H1 (cell line): ENCODE results near the gene NKD2. TPM values are rescaled to one million over a fixed set of nuclear protein-coding genes. Genes with fewer than 3 reads are reported as not detected.
A peak's percentile ranks its signal among the peaks of the same experiment; 100 is the strongest.

ENCODE experiments used
- CTCF ChIA-PET: fragments of 300-600 bp; sonication (Branson Sonifier 250); formaldehyde crosslinking; loops from one replicate; lab custom pipeline; 2021; ENCODE audit not compliant: partially characterized antibody; lab: Charles Lee
- POLR2A ChIA-PET: fragments of 300-600 bp; sonication (Branson Sonifier 250); formaldehyde crosslinking; loops from one replicate; lab custom pipeline; 2021; ENCODE audit warnings: inconsistent platforms; ENCODE audit not compliant: partially characterized antibody; lab: Charles Lee
- DNase-seq, 2 experiments: peaks; one replicate each; pipeline versions ENCODE4 v3.0.0 to v3.0.0-alpha.2; 2010 to 2022; ENCODE audit warnings: low spot score in 2 of 2, low read depth in 1 of 2, mixed read lengths in 1 of 2
- FAIRE-seq: peaks from 2 replicates; lab custom pipeline; 2011; peaks lifted over from hg19 to GRCh38; lab: Jason Lieb, UNC
- H2AFZ ChIP-seq: 2 replicates; pipeline ENCODE4 v1.8.1; 2012; ENCODE audit warnings: low read length, inconsistent platforms
- H2AK5ac ChIP-seq: 2 replicates; pipeline ENCODE4 v1.6.1; 2013; ENCODE audit warnings: low read depth, low read length
- H2BK120ac ChIP-seq: replicated peaks from 2 replicates; pipeline ENCODE3; 2013; ENCODE audit warnings: low read depth, low read length, inconsistent platforms
- H2BK12ac ChIP-seq: 2 replicates; pipeline ENCODE4 v1.6.1; 2013; ENCODE audit warnings: low read depth, low read length
- H2BK15ac ChIP-seq: 2 replicates; pipeline ENCODE4 v1.6.1; 2013; ENCODE audit warnings: low read length
- H2BK20ac ChIP-seq: 2 replicates; pipeline ENCODE4 v1.6.1; 2013; ENCODE audit warnings: low read length
- H2BK5ac ChIP-seq: 2 replicates; pipeline ENCODE4 v1.6.1; 2013; ENCODE audit warnings: low read depth, low read length
- H3K14ac ChIP-seq: 2 replicates; pipeline ENCODE4 v1.6.1; 2013; ENCODE audit warnings: inconsistent platforms; ENCODE audit not compliant: insufficient read length
- H3K18ac ChIP-seq: 2 replicates; pipeline ENCODE4 v1.6.1; 2013; ENCODE audit warnings: low read length; ENCODE audit errors: extremely low read depth
- H3K23ac ChIP-seq: 2 replicates; pipeline ENCODE4 v1.6.1; 2013; ENCODE audit warnings: inconsistent platforms; ENCODE audit not compliant: insufficient read length
- H3K23me2 ChIP-seq: 2 replicates; pipeline ENCODE4 v1.6.1; 2013; ENCODE audit warnings: low read depth, low read length
- H3K27ac ChIP-seq: 2 replicates; pipeline ENCODE4 v1.6.1; 2011; ENCODE audit warnings: low read depth, low read length, inconsistent platforms
- H3K27me3 ChIP-seq, 4 experiments: replicated peaks in 1 of 4; 1 replicate in 1 of 4; 2 replicates in 3 of 4; pipeline versions ENCODE4 v1.6.1 to v1.8.1; 2011 to 2013; ENCODE audit warnings: low read length in 3 of 4, mild to moderate bottlenecking in 3 of 4, inconsistent platforms in 2 of 4, mixed read lengths in 2 of 4, moderate library complexity in 1 of 4; ENCODE audit not compliant: control insufficient read depth in 3 of 4, insufficient read depth in 3 of 4; ENCODE audit errors: extremely low read depth in 1 of 4
- H3K36me3 ChIP-seq, 4 experiments: 2 replicates each; pipeline versions ENCODE4 v1.6.1 to v1.8.1; 2011 to 2013; ENCODE audit warnings: mild to moderate bottlenecking in 4 of 4, low read length in 3 of 4, moderate library complexity in 2 of 4, control low read depth in 1 of 4, inconsistent platforms in 1 of 4; ENCODE audit not compliant: insufficient read depth in 4 of 4, control insufficient read depth in 2 of 4
- H3K4ac ChIP-seq: replicated peaks from 2 replicates; pipeline ENCODE3; 2013; ENCODE audit warnings: low read length, low read depth, mixed read lengths, inconsistent platforms; ENCODE audit not compliant: insufficient read length
- H3K4me1 ChIP-seq, 4 experiments: replicated peaks in 1 of 4; 1 replicate in 1 of 4; 2 replicates in 3 of 4; pipeline versions ENCODE4 v1.6.1 to v1.8.1; 2011 to 2013; ENCODE audit warnings: low read length in 3 of 4, inconsistent platforms in 2 of 4, mixed read lengths in 1 of 4; ENCODE audit not compliant: insufficient read depth in 4 of 4, control insufficient read depth in 3 of 4
- H3K4me2 ChIP-seq, 2 experiments: 2 replicates each; pipeline versions ENCODE4 v1.6.1 to v1.8.1; 2011 to 2013; ENCODE audit warnings: low read depth in 2 of 2, low read length in 2 of 2, control low read depth in 1 of 2, inconsistent platforms in 1 of 2, mild to moderate bottlenecking in 1 of 2; ENCODE audit not compliant: insufficient read depth in 1 of 2
- H3K4me3 ChIP-seq, 4 experiments: fragments of 200-600, 300-600 bp in 1 of 4; sonication (generic), shearing (Covaris generic), sonication (Bioruptor Twin) in 1 of 4; 2 replicates each; pipeline versions ENCODE4 v1.5.1 to v1.8.1; 2011 to 2016; ENCODE audit warnings: low read length in 4 of 4, low read depth in 3 of 4, control low read depth in 2 of 4, inconsistent platforms in 2 of 4, mild to moderate bottlenecking in 2 of 4, mixed read lengths in 1 of 4, moderate library complexity in 1 of 4; ENCODE audit not compliant: insufficient read depth in 2 of 4; ENCODE audit errors: extremely low read depth in 1 of 4
- H3K56ac ChIP-seq: replicated peaks from 2 replicates; pipeline ENCODE3; 2013; ENCODE audit warnings: low read depth, mild to moderate bottlenecking, mixed read lengths, low read length, inconsistent platforms; ENCODE audit not compliant: insufficient read length
- H3K79me1 ChIP-seq: 2 replicates; pipeline ENCODE4 v1.6.1; 2013; ENCODE audit warnings: low read depth, low read length, control low read depth
- H3K79me2 ChIP-seq, 2 experiments: 2 replicates each; pipeline versions ENCODE4 v1.6.1 to v1.8.1; 2012 to 2013; ENCODE audit warnings: low read length in 2 of 2, mild to moderate bottlenecking in 2 of 2, inconsistent platforms in 1 of 2; ENCODE audit not compliant: insufficient read depth in 2 of 2, control insufficient read depth in 1 of 2
- H3K9ac ChIP-seq, 4 experiments: replicated peaks in 1 of 4; 1 replicate in 1 of 4; 2 replicates in 3 of 4; pipeline versions ENCODE4 v1.6.1 to v1.8.1; 2011 to 2013; ENCODE audit warnings: low read depth in 3 of 4, low read length in 3 of 4, control low read depth in 2 of 4, mild to moderate bottlenecking in 2 of 4, moderate library complexity in 2 of 4, inconsistent platforms in 1 of 4; ENCODE audit errors: extremely low read depth in 1 of 4
- H3K9me3 ChIP-seq, 2 experiments: 2 replicates each; pipeline versions ENCODE4 v1.6.1 to v1.8.1; 2012 to 2013; ENCODE audit warnings: mild to moderate bottlenecking in 2 of 2, moderate library complexity in 2 of 2, control low read depth in 1 of 2, inconsistent platforms in 1 of 2, low read depth in 1 of 2, low read length in 1 of 2, mixed read lengths in 1 of 2; ENCODE audit not compliant: insufficient read depth in 2 of 2
- H4K20me1 ChIP-seq, 2 experiments: replicated peaks in 1 of 2; 2 replicates each; pipeline versions ENCODE3 to v1.8.1; 2011 to 2013; ENCODE audit warnings: inconsistent platforms in 2 of 2, low read length in 2 of 2, mild to moderate bottlenecking in 1 of 2; ENCODE audit not compliant: insufficient read depth in 2 of 2, control insufficient read depth in 1 of 2
- H4K5ac ChIP-seq: 2 replicates; pipeline ENCODE4 v1.6.1; 2013; ENCODE audit warnings: low read length, low read depth, mixed read lengths, inconsistent platforms; ENCODE audit not compliant: insufficient read length
- H4K8ac ChIP-seq: 2 replicates; pipeline ENCODE4 v1.8.0; 2013; ENCODE audit warnings: mild to moderate bottlenecking, moderate library complexity, low read length, inconsistent platforms; ENCODE audit not compliant: insufficient read depth; ENCODE audit errors: extremely low read depth
- H4K91ac ChIP-seq: replicated peaks from 2 replicates; pipeline ENCODE3; 2013; ENCODE audit warnings: low read length, mixed read lengths, inconsistent platforms; ENCODE audit not compliant: insufficient read length
- FOSL1 ChIP-seq: IDR thresholded peaks from 2 replicates; pipeline ENCODE4 v1.6.1; 2011; ENCODE audit warnings: mild to moderate bottlenecking, low read depth, low read length, moderate library complexity; ENCODE audit not compliant: insufficient read depth
- KDM4A ChIP-seq: IDR thresholded peaks from one replicate; pipeline ENCODE4 v1.7.1; 2012; ENCODE audit warnings: low read depth, mild to moderate bottlenecking, moderate library complexity, low read length, inconsistent platforms; ENCODE audit not compliant: severe bottlenecking
- WGBS, 2 experiments: shearing (Covaris generic) in 1 of 2; methylation state at CpG; one replicate each; pipeline versions ENCODE4 v1.1.6 to v1.1.7; 2013 to 2015; ENCODE audit warnings: low lambda C conversion rate in 2 of 2, mixed read lengths in 2 of 2, inconsistent platforms in 1 of 2, low coverage in 1 of 2, missing lambda C conversion rate in 1 of 2; ENCODE audit not compliant: insufficient replicate concordance in 2 of 2, insufficient coverage in 1 of 2, insufficient read length in 1 of 2; ENCODE audit errors: extremely low coverage in 1 of 2, missing lambda C conversion rate in 1 of 2; 5-methylcytosine and 5-hydroxymethylcytosine counted together
- polyA plus RNA-seq, 7 experiments: library from polyadenylated mRNA; depleted of rRNA in 3 of 7; stranded (reverse) in 5 of 7; unstranded in 2 of 7; fragments of >200 nt in 5 of 7; fragments of 200-250 nt in 2 of 7; gene quantifications; 1 replicate in 5 of 7; 2 replicates in 1 of 7; 4 replicates in 1 of 7; pipeline versions ENCODE4 v1.2.1 to v1.2.3, GENCODE V29; 2011 to 2013; ENCODE audit warnings: missing spikeins in 2 of 7, mixed read lengths in 2 of 7
- total RNA-seq: library from RNA; stranded (reverse); fragmentation: NEBNext Ultra II Directional; extraction: Animal tissue kit (Norgen Biotek cat#: 25700); gene quantifications from 2 replicates; pipeline ENCODE4 v1.2.1, GENCODE V29; 2021

Gene NKD2
- total and polyA plus RNA-seq, 2 of the 8 experiments (the other 6 are each of a cell fraction or from before 2014, with no cell fraction given): 5.5 to 7.9 TPM

GRCh38 chr5:1060535-1060981 is 52.0 kb downstream of the NKD2 start:
- Histone ChIP-seq H2BK5ac (no peak overlapping the region), H4K8ac (peak overlapping the region; percentile 51; the same call in 1 of the 2 replicates), H3K9me3 (no peaks in the 10 kb centered on the region), H3K79me2 (no peaks in the 10 kb centered on the region), H3K14ac (no peak overlapping the region), H3K4me2 (no peak overlapping the region), H2AFZ (no peak overlapping the region), H2BK120ac (no peak overlapping the region), H4K20me1 (peaks cover 0 to 7% of the 10 kb centered on the region in 2 experiments), H3K9ac (no peak overlapping the region), H3K56ac (no peak overlapping the region), H3K4ac (no peak overlapping the region), H3K27me3 (no peaks in the 10 kb centered on the region), H3K18ac (no peak overlapping the region), H2BK20ac (no peak overlapping the region), H3K27ac (no peak overlapping the region), H2BK12ac (no peak overlapping the region), H3K23me2 (no peaks in the 10 kb centered on the region), H2BK15ac (no peak overlapping the region), H3K36me3 (peaks cover 0 to 46% (median 15%) of the 10 kb centered on the region in 4 experiments; a peak in 5 of 8 replicates), H4K5ac (no peak overlapping the region), H2AK5ac (no peak overlapping the region), H4K91ac (no peak overlapping the region), H3K4me1 (no peaks in the 10 kb centered on the region), H3K23ac (no peak overlapping the region), H3K79me1 (peaks cover 1% of the 10 kb centered on the region; the same call in 1 of the 2 replicates), H3K4me3 (no peak overlapping the region)
- POLR2A ChIA-PET: no interaction called here
- CTCF ChIA-PET: no interaction called here
- no peak for DNase-seq
- TF ChIP-seq KDM4A (no peak), FOSL1 (no peak)
- 84% methylated on average over 22 of the region's 24 CpGs; no CpG with 5 or more reads in 1 of the 2 experiments for WGBS, 2 experiments
- no peak for FAIRE-seq
